ENCODE results near the gene PLEKHA7. TPM values are rescaled to one million over a fixed set of nuclear protein-coding genes. Genes with fewer than 3 reads are reported as not detected.

The PLEKHA7 gene
- total RNA-seq, 1 donor from 2014 or later = 15.6 TPM

GRCh38 chr11:16942342-16942741, 71.9 kb downstream of the PLEKHA7 start:
- H3K36me3 Mint-ChIP-seq (ENCODE audit: unreplicated experiment) = no peaks in the 10 kb centered on the region
- peaks cover 4% of the 10 kb centered on the region for H3K4me1 Mint-ChIP-seq (ENCODE audit: unreplicated experiment)
- no peak overlapping the region for H3K4me3 Mint-ChIP-seq (ENCODE audit: unreplicated experiment)
- no peak for DNase-seq (ENCODE audit: extremely low spot score, unreplicated experiment)
- H3K27ac Mint-ChIP-seq (ENCODE audit: unreplicated experiment) = no peak overlapping the region
- no peak for TF ChIP-seq CTCF (IDR thresholded peaks at IDR 0.05)
- no peaks in the 10 kb centered on the region for H3K9me3 Mint-ChIP-seq (ENCODE audit: unreplicated experiment)
- H3K27me3 Mint-ChIP-seq (ENCODE audit: unreplicated experiment) = no peaks in the 10 kb centered on the region

- DNase-seq (ENCODE audit: extremely low spot score, unreplicated experiment) = no peak
- Mint-ChIP-seq H3K27ac (ENCODE audit: unreplicated experiment) (no peak overlapping the region), H3K9me3 (ENCODE audit: unreplicated experiment) (no peaks in the 10 kb centered on the region), H3K4me1 (ENCODE audit: unreplicated experiment) (peaks cover 4% of the 10 kb centered on the region), H3K4me3 (ENCODE audit: unreplicated experiment) (no peak overlapping the region), H3K27me3 (ENCODE audit: unreplicated experiment) (no peaks in the 10 kb centered on the region), H3K36me3 (ENCODE audit: unreplicated experiment) (no peaks in the 10 kb centered on the region)
- no peak for TF ChIP-seq CTCF (IDR thresholded peaks at IDR 0.05)
Measured at GRCh38 chr11:16941935-16942334, 72.3 kb downstream of the PLEKHA7 start.

GRCh38 chr11:16938061-16938460, 76.2 kb downstream of the PLEKHA7 start:
- Mint-ChIP-seq H3K27me3 (ENCODE audit: unreplicated experiment) (no peaks in the 10 kb centered on the region), H3K36me3 (ENCODE audit: unreplicated experiment) (no peaks in the 10 kb centered on the region), H3K9me3 (ENCODE audit: unreplicated experiment) (no peaks in the 10 kb centered on the region), H3K4me3 (ENCODE audit: unreplicated experiment) (no peak overlapping the region), H3K4me1 (ENCODE audit: unreplicated experiment) (peaks cover 6% of the 10 kb centered on the region), H3K27ac (ENCODE audit: unreplicated experiment) (no peak overlapping the region)
- DNase-seq (ENCODE audit: extremely low spot score, unreplicated experiment) = no peak
- TF ChIP-seq CTCF (IDR thresholded peaks at IDR 0.05) = no peak

- no peaks in the 10 kb centered on the region for H3K9me3 Mint-ChIP-seq (ENCODE audit: unreplicated experiment)
- no peak overlapping the region for H3K4me3 Mint-ChIP-seq (ENCODE audit: unreplicated experiment)
- H3K27ac Mint-ChIP-seq (ENCODE audit: unreplicated experiment) = no peak overlapping the region
- no peak for DNase-seq (ENCODE audit: extremely low spot score, unreplicated experiment)
- H3K27me3 Mint-ChIP-seq (ENCODE audit: unreplicated experiment) = no peaks in the 10 kb centered on the region
- no peak for TF ChIP-seq CTCF (IDR thresholded peaks at IDR 0.05)
- no peaks in the 10 kb centered on the region for H3K36me3 Mint-ChIP-seq (ENCODE audit: unreplicated experiment)
- H3K4me1 Mint-ChIP-seq (ENCODE audit: unreplicated experiment) = peaks cover 6% of the 10 kb centered on the region
Measured at GRCh38 chr11:16936643-16937042, 77.6 kb downstream of the PLEKHA7 start.

GRCh38 chr11:16935518-16936302, 78.5 kb downstream of the PLEKHA7 start:
- Mint-ChIP-seq H3K27me3 (ENCODE audit: unreplicated experiment) (no peaks in the 10 kb centered on the region), H3K4me3 (ENCODE audit: unreplicated experiment) (no peak overlapping the region), H3K27ac (ENCODE audit: unreplicated experiment) (no peak overlapping the region), H3K4me1 (ENCODE audit: unreplicated experiment) (peaks cover 6% of the 10 kb centered on the region), H3K9me3 (ENCODE audit: unreplicated experiment) (no peaks in the 10 kb centered on the region), H3K36me3 (ENCODE audit: unreplicated experiment) (no peaks in the 10 kb centered on the region)
- TF ChIP-seq CTCF (IDR thresholded peaks at IDR 0.05) = peak; percentile 83
- no peak for DNase-seq (ENCODE audit: extremely low spot score, unreplicated experiment)
